HCEC 1CT (cell line): ENCODE results near the gene PTGIR.

Experiments used
- DNase-seq: peaks from one replicate; pipeline ENCODE4 v3.0.0-alpha.2; 2017

Gene PTGIR

DNA sequence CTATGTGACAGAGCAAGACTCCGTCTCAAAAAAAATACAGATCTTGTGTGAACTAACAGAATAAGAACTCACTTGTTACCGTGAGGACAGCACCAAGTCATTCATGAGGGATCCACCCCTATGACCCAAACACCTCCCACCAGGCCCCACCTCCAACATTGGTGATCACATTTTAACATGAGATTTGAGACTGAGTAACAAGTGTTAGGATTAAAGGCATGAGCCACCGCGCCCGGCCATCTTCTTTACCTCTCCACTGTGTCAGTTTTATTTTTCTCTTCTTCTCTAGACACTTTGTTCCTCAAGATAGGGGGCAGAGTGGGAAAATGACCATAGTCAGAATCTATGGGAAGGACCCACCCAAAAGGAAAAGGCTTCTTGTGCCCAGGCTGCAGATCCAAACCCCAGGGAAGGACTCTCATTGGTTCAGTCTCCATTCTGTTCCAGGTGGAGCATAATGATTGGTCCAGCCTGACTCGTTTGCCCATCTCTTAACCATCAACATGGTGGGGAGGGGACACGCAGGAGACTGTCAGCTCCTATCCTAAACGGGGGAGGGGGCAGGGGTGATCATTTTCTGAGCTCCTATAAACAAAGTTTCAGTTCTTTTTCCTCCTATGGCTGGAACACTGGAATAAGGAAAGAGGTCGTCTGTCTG is 25.0 kb downstream of the PTGIR start:
- no peak for DNase-seq

GRCh38 chr19:46598372-46598917 is 26.4 kb downstream of the PTGIR start:
- no peak for DNase-seq

DNA sequence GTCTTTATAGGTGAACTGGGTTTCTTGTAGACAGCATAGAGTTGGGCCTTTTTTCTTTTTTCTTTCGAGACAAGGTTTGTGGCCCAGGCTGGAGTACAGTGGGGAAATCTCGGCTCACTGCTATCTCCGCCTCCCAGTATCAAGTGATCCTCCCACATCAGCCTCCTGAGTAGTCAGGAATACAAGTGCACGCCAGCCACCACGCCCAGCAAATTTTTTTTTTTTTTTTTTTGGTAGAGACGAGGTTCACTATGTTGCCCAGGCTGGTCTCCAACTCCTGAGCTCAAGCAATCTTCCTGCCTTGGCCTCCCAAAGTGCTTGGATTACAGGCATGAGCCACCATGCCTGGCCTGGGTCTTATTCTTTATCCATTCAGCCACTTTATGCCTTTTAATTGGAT is 28.9 kb downstream of the PTGIR start:
- DNase-seq = no peak

DNA sequence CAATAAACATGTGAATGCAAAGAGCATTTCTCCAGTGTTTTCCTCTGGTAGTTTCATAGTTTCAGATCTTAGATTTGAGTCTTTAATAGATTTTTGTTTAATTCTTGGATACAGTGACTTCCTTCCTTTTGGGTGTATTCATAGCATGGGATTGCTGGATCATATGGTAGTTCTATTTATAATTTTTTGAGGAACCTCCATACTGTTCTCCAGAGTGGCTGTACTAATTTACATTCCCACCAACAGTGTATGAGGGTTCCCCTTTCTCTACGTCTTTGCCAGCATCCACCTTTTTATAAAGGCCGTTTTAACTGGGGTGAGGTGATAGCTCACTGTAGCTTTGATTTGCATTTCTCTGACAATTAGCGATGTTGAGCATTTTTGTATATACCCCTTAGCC is 33.0 kb downstream of the PTGIR start:
- no peak for DNase-seq

DNA sequence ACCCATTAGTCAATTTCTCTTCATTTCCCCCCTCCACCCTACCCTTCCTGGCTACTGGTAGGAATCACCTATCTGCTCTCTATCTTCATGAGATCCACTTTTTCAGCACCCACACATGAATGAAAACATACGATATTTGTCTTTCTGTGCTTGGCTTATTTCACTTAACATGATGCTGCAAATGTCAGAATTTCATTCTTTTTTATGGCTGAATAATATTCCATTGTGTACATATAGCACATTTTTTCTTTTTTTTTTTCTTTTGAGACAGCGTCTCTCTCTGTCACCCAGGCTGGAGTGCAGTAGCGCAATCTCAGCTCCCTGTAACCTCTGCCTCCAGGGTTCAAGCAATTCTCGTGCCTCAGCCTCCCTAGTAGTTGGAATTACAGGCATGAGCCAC is 33.6 kb downstream of the PTGIR start:
- no peak for DNase-seq

GRCh38 chr19:46587861-46588260 is 37.0 kb downstream of the PTGIR start:
- no peak for DNase-seq

GRCh38 chr19:46586294-46586693 is 38.6 kb downstream of the PTGIR start:
- DNase-seq = no peak

DNA sequence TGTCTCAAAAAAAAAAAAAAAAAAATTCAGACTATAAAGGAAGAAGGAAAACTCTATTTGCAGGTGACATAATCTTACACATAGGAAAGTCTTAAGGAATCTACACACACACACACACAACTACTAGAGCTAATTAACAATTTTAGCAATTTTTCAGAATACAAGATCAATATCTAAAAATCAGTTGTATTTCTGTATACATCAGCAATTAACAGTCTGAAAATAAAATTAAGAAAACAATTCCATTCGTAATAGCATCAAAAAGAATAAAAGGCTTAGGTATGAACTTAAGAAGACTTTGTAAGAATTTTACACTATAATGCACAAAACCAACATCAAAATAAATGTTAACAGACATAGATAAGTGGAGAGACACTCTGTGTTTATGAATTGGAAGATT is 39.4 kb downstream of the PTGIR start:
- no peak for DNase-seq

DNA sequence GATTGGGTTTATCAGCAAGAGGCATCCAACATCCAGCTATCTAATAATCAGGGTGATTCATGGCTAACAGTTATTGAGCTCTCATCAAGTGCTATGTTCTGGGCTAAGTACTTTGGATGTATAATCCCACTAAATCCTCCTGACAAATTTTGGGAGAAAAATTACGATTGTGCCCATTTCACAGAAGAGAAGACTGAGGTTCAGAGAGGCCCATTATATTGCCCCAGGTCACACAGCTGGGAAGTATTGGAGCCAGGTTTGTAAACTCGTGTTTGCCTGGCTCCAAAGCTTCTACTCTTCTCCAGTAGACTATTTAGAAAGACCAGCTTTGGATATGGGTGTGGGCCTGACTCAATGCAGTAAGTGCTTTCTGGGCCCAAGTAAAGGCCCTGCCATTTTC is 44.6 kb downstream of the PTGIR start:
- no peak for DNase-seq

- no peak for DNase-seq
These were observed 45.5 kb downstream of the PTGIR start for GRCh38 chr19:46579361-46579879.

DNA sequence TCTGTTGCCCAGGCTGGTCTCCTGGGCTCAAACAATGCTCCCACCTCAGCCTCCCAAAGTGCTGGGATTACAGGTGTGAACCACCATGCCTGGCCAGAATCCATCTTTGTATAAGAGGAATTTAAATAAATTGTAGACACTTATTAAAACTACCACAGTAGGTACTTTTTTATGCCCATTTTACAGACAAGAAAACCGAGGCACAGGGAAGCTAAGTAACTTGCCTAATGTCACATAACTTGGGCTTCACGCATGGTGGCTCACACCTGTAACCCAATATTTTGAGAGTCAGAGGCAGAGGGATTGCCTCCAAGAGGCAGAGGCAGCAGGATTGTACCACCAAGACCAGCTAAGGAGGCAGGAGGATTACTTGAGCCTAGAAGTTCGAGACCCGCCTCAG is 46.4 kb downstream of the PTGIR start:
- DNase-seq = no peak

DNA sequence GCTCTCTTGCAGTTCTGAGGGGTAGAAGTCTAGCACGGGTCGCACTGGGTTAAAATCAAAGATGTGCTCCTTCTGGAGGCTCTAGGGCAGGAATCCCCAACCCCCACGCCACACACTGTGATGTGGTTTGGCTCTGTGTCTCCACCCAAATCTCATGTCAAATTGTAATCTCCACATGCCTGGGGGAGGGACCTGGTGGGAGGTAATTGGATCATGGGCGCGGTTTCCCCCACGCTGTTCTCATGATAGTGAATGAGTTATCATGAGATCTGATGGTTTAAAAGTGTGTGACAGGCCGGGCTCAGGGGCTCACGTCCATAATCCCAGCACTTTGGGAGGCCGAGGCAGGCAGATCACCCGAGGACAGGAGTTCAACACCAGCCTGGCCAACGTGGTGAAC is 50.4 kb downstream of the PTGIR start:
- no peak for DNase-seq

GRCh38 chr19:46573679-46574498 is 51.0 kb downstream of the PTGIR start:
- DNase-seq = no peak

- no peak for DNase-seq
These were observed 53.4 kb downstream of the PTGIR start for GRCh38 chr19:46571495-46571894.
